GM23338 (cell line): ENCODE measurements around the gene R3HCC1L. TPM values are rescaled to one million over a fixed set of nuclear protein-coding genes. Genes with fewer than 3 reads are reported as not detected.

Experiments
- ATAC-seq: fragments of 200-7000 bp; cut with Tn5 transposase; 3 replicates; pipeline ENCODE4 v1.9.1; 2020
- DNase-seq: peaks from one replicate; pipeline ENCODE4 v3.0.0-alpha.2; 2015; ENCODE audit warnings: low spot score
- H2AFZ ChIP-seq: fragments of 200-600 bp; sonication (generic); 2 replicates; pipeline ENCODE4 v1.8.0; 2016; ENCODE audit warnings: antibody characterized with exemption, mild to moderate bottlenecking, moderate library complexity
- H3F3A ChIP-seq: fragments of 200-600 bp; sonication (generic); replicated peaks from 2 replicates; pipeline ENCODE4 v1.8.0; 2017; ENCODE audit warnings: antibody characterized with exemption, mixed run types, low read depth
- H3K27ac ChIP-seq: fragments of 200-600 bp; sonication (generic); 2 replicates; pipeline ENCODE4 v1.6.1; 2016; ENCODE audit warnings: low read depth
- H3K27me3 ChIP-seq: fragments of 200-600 bp; sonication (generic); 2 replicates; pipeline ENCODE4 v1.8.0; 2016; ENCODE audit warnings: mild to moderate bottlenecking, mixed run types, moderate library complexity; ENCODE audit not compliant: insufficient read depth
- H3K36me3 ChIP-seq: fragments of 200-600 bp; sonication (generic); 2 replicates; pipeline ENCODE4 v1.8.0; 2016; ENCODE audit warnings: mild to moderate bottlenecking; ENCODE audit not compliant: insufficient read depth
- H3K4me1 ChIP-seq: fragments of 200-600 bp; sonication (generic); 2 replicates; pipeline ENCODE4 v1.8.0; 2016; ENCODE audit warnings: mild to moderate bottlenecking, moderate library complexity; ENCODE audit not compliant: insufficient read depth
- H3K4me2 ChIP-seq: fragments of 200-600 bp; sonication (generic); 2 replicates; pipeline ENCODE4 v1.7.1; 2017; ENCODE audit warnings: mixed run types
- H3K4me3 ChIP-seq: fragments of 200-600 bp; sonication (generic); 2 replicates; pipeline ENCODE4 v1.6.1; 2016; ENCODE audit warnings: mixed run types
- H3K79me2 ChIP-seq: fragments of 200-600 bp; sonication (generic); replicated peaks from 2 replicates; pipeline ENCODE4 v1.8.0; 2017; ENCODE audit warnings: mild to moderate bottlenecking; ENCODE audit not compliant: insufficient read depth
- H3K9me2 ChIP-seq: fragments of 200-600 bp; sonication (generic); 2 replicates; pipeline ENCODE4 v1.8.0; 2017; ENCODE audit not compliant: insufficient read depth
- H4K20me1 ChIP-seq: fragments of 200-600 bp; sonication (generic); replicated peaks from 2 replicates; pipeline ENCODE4 v1.8.0; 2017; ENCODE audit warnings: mild to moderate bottlenecking; ENCODE audit not compliant: insufficient read depth
- H3K27ac Mint-ChIP-seq: 2 replicates; pipeline ENCODE4 v1.8.0; 2020; ENCODE audit warnings: inconsistent platforms, mild to moderate bottlenecking, moderate library complexity, mixed read lengths
- H3K27me3 Mint-ChIP-seq: 3 replicates; pipeline ENCODE4 v1.8.0; 2022; ENCODE audit warnings: low read depth, mild to moderate bottlenecking, moderate library complexity, mixed read lengths, inconsistent platforms; ENCODE audit not compliant: insufficient read depth, poor library complexity
- H3K36me3 Mint-ChIP-seq: 3 replicates; pipeline ENCODE4 v1.8.0; 2021; ENCODE audit warnings: low read depth, mild to moderate bottlenecking, inconsistent platforms, moderate library complexity, mixed read lengths
- H3K4me1 Mint-ChIP-seq: 3 replicates; pipeline ENCODE4 v1.8.0; 2020; ENCODE audit warnings: mild to moderate bottlenecking, inconsistent platforms, mixed read lengths
- H3K4me3 Mint-ChIP-seq: 3 replicates; pipeline ENCODE4 v1.8.0; 2021; ENCODE audit warnings: moderate library complexity, mild to moderate bottlenecking, inconsistent platforms, mixed read lengths
- H3K9me3 Mint-ChIP-seq: 3 replicates; pipeline ENCODE4 v1.8.0; 2020; ENCODE audit warnings: moderate library complexity, mild to moderate bottlenecking, inconsistent platforms, mixed read lengths
- CREB1 ChIP-seq: fragments of 250-450 bp; sonication (Bioruptor Pico); IDR thresholded peaks from 2 replicates; pipeline ENCODE4 v1.5.0; 2020; ENCODE audit warnings: low read depth, mild to moderate bottlenecking, moderate library complexity
- EZH2 ChIP-seq: fragments of 200-600 bp; sonication (generic); IDR thresholded peaks from one replicate; pipeline ENCODE4 v1.8.0; 2017; ENCODE audit warnings: antibody characterized with exemption, mild to moderate bottlenecking, low read depth; ENCODE audit not compliant: unreplicated experiment
- EZH2phosphoT487 ChIP-seq: fragments of 200-600 bp; sonication (generic); IDR thresholded peaks from one replicate; pipeline ENCODE4 v1.8.1; 2018; ENCODE audit warnings: antibody characterized with exemption; ENCODE audit not compliant: unreplicated experiment
- JUNB ChIP-seq: IDR thresholded peaks from one replicate; pipeline ENCODE4 v1.6.1; 2016; ENCODE audit warnings: antibody characterized with exemption; ENCODE audit not compliant: unreplicated experiment
- POLR2AphosphoS5 ChIP-seq: IDR thresholded peaks from 2 replicates; pipeline ENCODE4 v1.6.1; 2016; ENCODE audit warnings: antibody characterized with exemption, low read depth
- REST ChIP-seq: IDR thresholded peaks from one replicate; pipeline ENCODE4 v1.6.1; 2018; ENCODE audit warnings: antibody characterized with exemption; ENCODE audit not compliant: unreplicated experiment
- STAT1 ChIP-seq: IDR thresholded peaks from one replicate; pipeline ENCODE4 v1.6.1; 2016; ENCODE audit warnings: antibody characterized with exemption; ENCODE audit not compliant: unreplicated experiment
- ZNF114 ChIP-seq: fragments of 250-450 bp; sonication (Bioruptor Pico); IDR thresholded peaks from 2 replicates; pipeline ENCODE4 v1.5.0; 2020; ENCODE audit warnings: mild to moderate bottlenecking, moderate library complexity
- ZNF331 ChIP-seq: fragments of 250-450 bp; sonication (Bioruptor Pico); IDR thresholded peaks from 2 replicates; pipeline ENCODE4 v1.5.0; 2020; ENCODE audit warnings: low read depth, mild to moderate bottlenecking, moderate library complexity
- ZNF462 ChIP-seq: fragments of 250-450 bp; sonication (Bioruptor Pico); IDR thresholded peaks from 2 replicates; pipeline ENCODE4 v1.5.0; 2020; ENCODE audit warnings: mild to moderate bottlenecking, moderate library complexity
- polyA plus RNA-seq: library from polyadenylated mRNA; unstranded; fragments of >200 nt; fragmentation: Nextera tagmentation; extraction: Ambion mirVana; gene quantifications from 2 replicates; pipeline ENCODE4 v1.2.1, GENCODE V29; 2016
- total RNA-seq: library from RNA; depleted of rRNA; stranded (reverse); fragments of >200 nt; shearing (Covaris generic); gene quantifications from 2 replicates; pipeline ENCODE4 v1.2.3, GENCODE V29; 2014
- TF ChIP-seq, protein P1 (sequence below): IDR thresholded peaks from 2 replicates; pipeline ENCODE4 v1.6.1; 2016; ENCODE audit warnings: antibody characterized with exemption
- TF ChIP-seq, protein P2 (sequence below), 2 experiments: fragments of 200-600 bp in 1 of 2; sonication (generic) in 1 of 2; conservative IDR thresholded peaks; 2 replicates each; pipeline versions ENCODE4 v1.5.1 to v1.6.1; 2016 to 2017; ENCODE audit warnings: antibody characterized with exemption in 2 of 2, low read depth in 2 of 2, mild to moderate bottlenecking in 2 of 2, moderate library complexity in 1 of 2

The R3HCC1L gene
- total and polyA plus RNA-seq, 2 experiments from 2014 or later: 9.3 to 15.8 TPM

DNA sequence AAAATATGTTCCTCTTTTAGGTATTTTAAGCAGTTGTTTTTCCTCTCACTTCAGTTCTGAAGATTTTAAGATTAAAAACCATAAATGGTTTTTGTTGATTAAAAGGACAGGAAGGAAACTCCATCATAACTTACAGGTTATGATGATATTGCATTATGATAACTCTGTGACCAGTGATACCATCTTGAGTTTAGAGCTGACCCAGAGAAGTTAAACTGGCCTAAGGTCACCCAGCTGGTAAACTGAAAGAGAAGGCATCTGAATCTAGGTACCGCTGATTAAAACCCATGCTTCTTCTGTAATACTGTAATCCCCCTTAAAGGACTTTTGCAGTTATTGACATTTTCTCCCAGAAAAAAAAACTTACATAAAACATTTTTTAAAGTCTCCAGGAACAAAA is 103.9 kb downstream of the R3HCC1L start:
- no peaks in the 10 kb centered on the region for H3K27me3 ChIP-seq
- peaks cover 7% of the 10 kb centered on the region; the same call in 1 of the 3 replicates for H3K36me3 Mint-ChIP-seq
- no peak overlapping the region for H3K4me3 Mint-ChIP-seq
- H3K4me2 ChIP-seq: no peak overlapping the region
- TF ChIP-seq CREB1 (no peak), POLR2AphosphoS5 (no peak), STAT1 (no peak), JUNB (no peak), REST (no peak), ZNF462 (CRISPR knock-in tag) (no peak), EZH2phosphoT487 (no peak), ZNF331 (CRISPR knock-in tag) (no peak), ZNF114 (CRISPR knock-in tag) (no peak), EZH2 (no peak)
- TF ChIP-seq, protein P1, sequence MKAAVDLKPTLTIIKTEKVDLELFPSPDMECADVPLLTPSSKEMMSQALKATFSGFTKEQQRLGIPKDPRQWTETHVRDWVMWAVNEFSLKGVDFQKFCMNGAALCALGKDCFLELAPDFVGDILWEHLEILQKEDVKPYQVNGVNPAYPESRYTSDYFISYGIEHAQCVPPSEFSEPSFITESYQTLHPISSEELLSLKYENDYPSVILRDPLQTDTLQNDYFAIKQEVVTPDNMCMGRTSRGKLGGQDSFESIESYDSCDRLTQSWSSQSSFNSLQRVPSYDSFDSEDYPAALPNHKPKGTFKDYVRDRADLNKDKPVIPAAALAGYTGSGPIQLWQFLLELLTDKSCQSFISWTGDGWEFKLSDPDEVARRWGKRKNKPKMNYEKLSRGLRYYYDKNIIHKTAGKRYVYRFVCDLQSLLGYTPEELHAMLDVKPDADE: no peak
- TF ChIP-seq, protein P2, sequence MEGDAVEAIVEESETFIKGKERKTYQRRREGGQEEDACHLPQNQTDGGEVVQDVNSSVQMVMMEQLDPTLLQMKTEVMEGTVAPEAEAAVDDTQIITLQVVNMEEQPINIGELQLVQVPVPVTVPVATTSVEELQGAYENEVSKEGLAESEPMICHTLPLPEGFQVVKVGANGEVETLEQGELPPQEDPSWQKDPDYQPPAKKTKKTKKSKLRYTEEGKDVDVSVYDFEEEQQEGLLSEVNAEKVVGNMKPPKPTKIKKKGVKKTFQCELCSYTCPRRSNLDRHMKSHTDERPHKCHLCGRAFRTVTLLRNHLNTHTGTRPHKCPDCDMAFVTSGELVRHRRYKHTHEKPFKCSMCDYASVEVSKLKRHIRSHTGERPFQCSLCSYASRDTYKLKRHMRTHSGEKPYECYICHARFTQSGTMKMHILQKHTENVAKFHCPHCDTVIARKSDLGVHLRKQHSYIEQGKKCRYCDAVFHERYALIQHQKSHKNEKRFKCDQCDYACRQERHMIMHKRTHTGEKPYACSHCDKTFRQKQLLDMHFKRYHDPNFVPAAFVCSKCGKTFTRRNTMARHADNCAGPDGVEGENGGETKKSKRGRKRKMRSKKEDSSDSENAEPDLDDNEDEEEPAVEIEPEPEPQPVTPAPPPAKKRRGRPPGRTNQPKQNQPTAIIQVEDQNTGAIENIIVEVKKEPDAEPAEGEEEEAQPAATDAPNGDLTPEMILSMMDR (conservative IDR thresholded peaks at IDR 0.05; ENCODE audit: low read depth in 2 of 2): no peak
- H3F3A ChIP-seq: no peaks in the 10 kb centered on the region
- no peaks in the 10 kb centered on the region; the same call in none of the 2 replicates for H3K36me3 ChIP-seq
- no peaks in the 10 kb centered on the region for H3K9me3 Mint-ChIP-seq
- no peak overlapping the region for H3K27ac ChIP-seq
- DNase-seq (no peak), ATAC-seq (no peak)
- no peak overlapping the region for H3K4me3 ChIP-seq
- peaks cover 5% of the 10 kb centered on the region; the same call in 2 of the 3 replicates for H3K4me1 Mint-ChIP-seq
- no peak overlapping the region for H3K27ac Mint-ChIP-seq
- H3K9me2 ChIP-seq: no peaks in the 10 kb centered on the region
- H4K20me1 ChIP-seq: 0 out of 2 replicates have a peak, but pooled peaks cover 9% of the 10 kb centered on the region
- H2AFZ ChIP-seq: no peak overlapping the region
- H3K27me3 Mint-ChIP-seq: no peaks in the 10 kb centered on the region
- H3K79me2 ChIP-seq: no peaks in the 10 kb centered on the region
- no peaks in the 10 kb centered on the region for H3K4me1 ChIP-seq
